ENCODE data around the gene SH2D4B. TPM values are rescaled to one million over a fixed set of nuclear protein-coding genes. Genes with fewer than 3 reads are reported as not detected.

Gene SH2D4B
- total RNA-seq, 1 experiment from 2014 or later: 0.07 TPM

- TF ChIP-seq, protein P1, sequence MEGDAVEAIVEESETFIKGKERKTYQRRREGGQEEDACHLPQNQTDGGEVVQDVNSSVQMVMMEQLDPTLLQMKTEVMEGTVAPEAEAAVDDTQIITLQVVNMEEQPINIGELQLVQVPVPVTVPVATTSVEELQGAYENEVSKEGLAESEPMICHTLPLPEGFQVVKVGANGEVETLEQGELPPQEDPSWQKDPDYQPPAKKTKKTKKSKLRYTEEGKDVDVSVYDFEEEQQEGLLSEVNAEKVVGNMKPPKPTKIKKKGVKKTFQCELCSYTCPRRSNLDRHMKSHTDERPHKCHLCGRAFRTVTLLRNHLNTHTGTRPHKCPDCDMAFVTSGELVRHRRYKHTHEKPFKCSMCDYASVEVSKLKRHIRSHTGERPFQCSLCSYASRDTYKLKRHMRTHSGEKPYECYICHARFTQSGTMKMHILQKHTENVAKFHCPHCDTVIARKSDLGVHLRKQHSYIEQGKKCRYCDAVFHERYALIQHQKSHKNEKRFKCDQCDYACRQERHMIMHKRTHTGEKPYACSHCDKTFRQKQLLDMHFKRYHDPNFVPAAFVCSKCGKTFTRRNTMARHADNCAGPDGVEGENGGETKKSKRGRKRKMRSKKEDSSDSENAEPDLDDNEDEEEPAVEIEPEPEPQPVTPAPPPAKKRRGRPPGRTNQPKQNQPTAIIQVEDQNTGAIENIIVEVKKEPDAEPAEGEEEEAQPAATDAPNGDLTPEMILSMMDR (conservative IDR thresholded peaks at IDR 0.05): peak; percentile 85
- no peak overlapping the region for H3K27ac Mint-ChIP-seq
Observed at GRCh38 chr10:80596391-80597257, 58.9 kb downstream of the SH2D4B start.

More at GRCh38 chr10:80596391-80597257, 58.9 kb downstream of the SH2D4B start:
- Histone ChIP-seq H4K20me1 (ENCODE audit: control insufficient read depth, insufficient read depth, insufficient read length) (no peaks in the 10 kb centered on the region), H2BK20ac (ENCODE audit: low read depth, low read length, poor library complexity, severe bottlenecking) (no peak overlapping the region), H3K27me3 (ENCODE audit: insufficient read depth, low read length) (no peaks in the 10 kb centered on the region), H2BK12ac (ENCODE audit: insufficient read length, low read depth, low read length) (no peak overlapping the region), H3K4me1 (ENCODE audit: insufficient read depth, low read length) (no peaks in the 10 kb centered on the region), H3K27ac (ENCODE audit: insufficient read length, low read depth, low read length) (no peak overlapping the region), H2BK5ac (ENCODE audit: insufficient read length, low read length) (no peak overlapping the region), H3K4me2 (ENCODE audit: insufficient read depth, insufficient read length, low read length) (no peak overlapping the region), H3K23ac (ENCODE audit: insufficient read length, low read depth, low read length) (no peak overlapping the region), H3K4ac (ENCODE audit: low read depth, low read length) (no peak overlapping the region), H3K56ac (ENCODE audit: insufficient read length, low read depth, low read length) (no peak overlapping the region), H3K18ac (ENCODE audit: insufficient read length, low read depth, low read length) (no peak overlapping the region), H4K8ac (replicated peaks; ENCODE audit: insufficient read length, low read depth, low read length) (no peak overlapping the region), H2AK5ac (ENCODE audit: insufficient read length, low read length) (no peak overlapping the region), H3K23me2 (ENCODE audit: insufficient read length, low read depth, low read length, poor library complexity, severe bottlenecking) (no peaks in the 10 kb centered on the region), H3T11ph (ENCODE audit: low read length) (no peak overlapping the region), H3K9me3 (ENCODE audit: control insufficient read depth, low read depth, low read length) (no peaks in the 10 kb centered on the region), H4K91ac (ENCODE audit: insufficient read length, low read depth, low read length) (no peak overlapping the region), H2BK120ac (ENCODE audit: low read depth, low read length, poor library complexity, severe bottlenecking) (no peak overlapping the region), H2BK15ac (ENCODE audit: low read depth, low read length) (no peak overlapping the region), H3K79me1 (ENCODE audit: insufficient read depth, low read depth, low read length, poor library complexity, severe bottlenecking) (no peaks in the 10 kb centered on the region), H3K9ac (ENCODE audit: extremely low read depth, insufficient read length, low read length) (no peak overlapping the region), H3K79me2 (ENCODE audit: insufficient read depth, low read length) (no peaks in the 10 kb centered on the region), H4K5ac (ENCODE audit: insufficient read length, low read depth, low read length) (no peak overlapping the region), H2AFZ (ENCODE audit: low read length) (no peak overlapping the region), H3K14ac (ENCODE audit: insufficient read depth, low read length) (no peak overlapping the region)
- Mint-ChIP-seq H3K27me3 (ENCODE audit: low read depth) (peaks cover 5% of the 10 kb centered on the region), H3K4me3 (no peak overlapping the region), H3K36me3 (ENCODE audit: insufficient read depth in 1 of 3, low read depth in 3 of 3) (no peaks in the 10 kb centered on the region), H3K4me1 (peaks cover 6 to 12% of the 10 kb centered on the region in 2 experiments; a peak in 3 of 4 replicates), H3K9me3 (no peaks in the 10 kb centered on the region)
- peak; percentile 66 for DNase-seq
- WGBS (ENCODE audit: extremely low coverage, insufficient read length, low lambda C conversion rate): no CpG with 5 or more reads among the region's 15 CpGs
